ENCODE measurements around the gene MPI. TPM values are rescaled to one million over a fixed set of nuclear protein-coding genes. Genes with fewer than 3 reads are reported as not detected.

MPI gene
- total and polyA plus RNA-seq, 2 of the 8 experiments (the other 6 are each of a cell fraction or from before 2014, with no cell fraction given) = 31.0 to 74.8 TPM

DNA sequence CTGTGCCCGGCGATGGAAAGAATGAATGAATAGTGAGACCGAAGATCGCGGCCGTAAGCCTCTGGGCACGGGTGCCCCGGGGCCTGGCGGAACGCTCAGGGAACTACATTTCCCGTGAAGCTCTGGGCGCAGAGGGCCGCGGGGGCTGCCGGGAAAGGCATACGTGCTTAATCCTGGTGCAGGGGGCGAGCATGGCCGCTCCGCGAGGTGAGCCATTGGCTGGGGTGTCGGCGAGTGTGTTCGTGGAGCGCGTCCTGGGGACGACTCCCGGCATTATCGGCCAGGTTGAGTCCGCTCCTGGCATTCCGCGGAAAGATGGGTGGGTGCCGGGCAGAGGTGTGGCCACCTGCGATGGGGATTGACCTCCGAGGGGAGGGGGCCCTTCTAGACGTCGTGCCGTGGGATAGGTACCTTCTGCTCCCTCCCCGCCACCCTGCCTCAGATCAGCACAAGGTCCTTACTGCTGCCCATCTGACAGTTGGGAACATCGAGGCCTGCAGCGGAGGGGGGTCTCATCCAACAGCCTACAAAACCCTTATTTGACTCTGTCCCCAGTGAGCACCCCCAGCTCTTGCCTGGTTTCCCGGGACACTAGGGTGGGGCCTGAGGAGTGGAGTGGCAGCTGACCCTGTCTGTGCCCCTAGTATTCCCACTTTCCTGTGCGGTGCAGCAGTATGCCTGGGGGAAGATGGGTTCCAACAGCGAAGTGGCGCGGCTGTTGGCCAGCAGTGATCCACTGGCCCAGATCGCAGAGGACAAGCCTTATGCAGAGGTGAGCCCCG is at the start of gene MPI (continued):
- TF ChIP-seq SP4 (IDR thresholded peaks at IDR 0.05; ENCODE audit: low read length) = peak; percentile 63; the same call in 1 of the 2 replicates
- TF ChIP-seq HDAC6 (IDR thresholded peaks at IDR 0.05; ENCODE audit: low read depth, low read length) = no peak
- TF ChIP-seq MAX (IDR thresholded peaks at IDR 0.05) = peak; percentile 75
- no peak for TF ChIP-seq SP2 (IDR thresholded peaks at IDR 0.05; ENCODE audit: low read length)
- TF ChIP-seq SRF (IDR thresholded peaks at IDR 0.05; ENCODE audit: low read depth, low read length) = no peak
- peak; percentile 54 for TF ChIP-seq TAF7 (optimal IDR thresholded peaks at IDR 0.05; ENCODE audit: borderline replicate concordance, low read depth, low read length)
- TF ChIP-seq RAD21 (IDR thresholded peaks at IDR 0.05 in 1 of 2, conservative IDR thresholded peaks at IDR 0.05 in 1 of 2; ENCODE audit: low read depth in 2 of 2, low read length in 2 of 2) = no peak
- peak; percentile 84 for TF ChIP-seq CREB1 (IDR thresholded peaks at IDR 0.05)
- TF ChIP-seq ZNF274 (IDR thresholded peaks at IDR 0.05; ENCODE audit: borderline replicate concordance, extremely low read depth, low read length) = no peak
- TF ChIP-seq, protein P1, sequence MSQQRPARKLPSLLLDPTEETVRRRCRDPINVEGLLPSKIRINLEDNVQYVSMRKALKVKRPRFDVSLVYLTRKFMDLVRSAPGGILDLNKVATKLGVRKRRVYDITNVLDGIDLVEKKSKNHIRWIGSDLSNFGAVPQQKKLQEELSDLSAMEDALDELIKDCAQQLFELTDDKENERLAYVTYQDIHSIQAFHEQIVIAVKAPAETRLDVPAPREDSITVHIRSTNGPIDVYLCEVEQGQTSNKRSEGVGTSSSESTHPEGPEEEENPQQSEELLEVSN (IDR thresholded peaks at IDR 0.05) = peak; percentile 64; the same call in 1 of the 2 replicates
- no peak for TF ChIP-seq BACH1 (IDR thresholded peaks at IDR 0.05; ENCODE audit: low read length)
- no peak for TF ChIP-seq JUND (IDR thresholded peaks at IDR 0.05; ENCODE audit: low read length)
- TF ChIP-seq NRF1 (IDR thresholded peaks at IDR 0.05; ENCODE audit: low read depth, low read length) = no peak
- peak; percentile 99 for TF ChIP-seq PHF8 (conservative IDR thresholded peaks at IDR 0.05; ENCODE audit: low read depth, low read length)
- peak; percentile 92 for TF ChIP-seq POLR2AphosphoS5 (IDR thresholded peaks at IDR 0.05; ENCODE audit: low read depth, low read length)
- peak in 1 of 2 experiments; percentile 83; a peak in 2 of 4 replicates for TF ChIP-seq SIN3A (conservative IDR thresholded peaks at IDR 0.05 in 1 of 2, IDR thresholded peaks at IDR 0.05 in 1 of 2; ENCODE audit: low read depth in 1 of 2, low read length in 2 of 2)
- TF ChIP-seq RNF2 (IDR thresholded peaks at IDR 0.05; ENCODE audit: borderline replicate concordance, low read depth, low read length, missing control alignments, poor library complexity, severe bottlenecking) = no peak
- TF ChIP-seq CHD2 (IDR thresholded peaks at IDR 0.05; ENCODE audit: low read length) = peak; percentile 50; the same call in 1 of the 2 replicates
- no peak for TF ChIP-seq CHD1 (IDR thresholded peaks at IDR 0.05; ENCODE audit: low read depth, low read length)
- peak; percentile 71 for TF ChIP-seq SAP30 (IDR thresholded peaks at IDR 0.05; ENCODE audit: insufficient read depth, insufficient replicate concordance, low read length)
- TF ChIP-seq KDM5A (IDR thresholded peaks at IDR 0.05; ENCODE audit: low read length) = no peak; the same call in 1 of the 2 replicates
- peak in 1 of 2 experiments; percentile 17; a peak in 1 of 3 replicates for TF ChIP-seq EP300 (IDR thresholded peaks at IDR 0.05; ENCODE audit: borderline replicate concordance in 1 of 2, low read depth in 2 of 2, low read length in 2 of 2)
- TF ChIP-seq MAFK (IDR thresholded peaks at IDR 0.05; ENCODE audit: low read depth, low read length) = no peak
